GM19238 (cell line): ENCODE results near the gene SURF4.
"Not testable (repeated sequence)": the region's sequence is repeated elsewhere in the genome, so short reads cannot be mapped to it uniquely, and the experiment has no call there.

Experiments used
- DNase-seq: peaks from one replicate; pipeline ENCODE4 v3.0.0; 2011; ENCODE audit warnings: low spot score; ENCODE audit not compliant: insufficient read length

SURF4 gene

DNA sequence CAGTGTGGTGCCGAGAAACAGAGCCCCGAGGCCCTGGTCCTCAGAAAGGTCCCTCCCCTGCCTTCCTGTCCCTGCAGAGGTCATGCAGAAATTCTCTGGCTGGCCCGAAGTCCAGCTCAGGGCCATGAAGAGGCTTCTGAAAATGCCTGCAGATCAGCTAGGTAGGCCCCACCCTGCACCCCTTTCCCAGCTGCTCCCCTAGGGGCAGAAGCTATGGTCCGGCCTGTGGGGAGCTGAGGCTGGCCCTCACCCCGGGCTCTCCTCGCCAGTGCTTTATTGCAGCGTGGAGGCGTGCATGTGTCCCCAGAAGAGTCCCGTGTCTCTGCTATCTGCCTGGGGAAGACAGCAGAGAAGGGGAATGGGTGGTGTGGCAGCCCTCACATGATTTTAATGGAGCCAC is 22.0 kb upstream of the SURF4 start:
- DNase-seq: no peak

DNA sequence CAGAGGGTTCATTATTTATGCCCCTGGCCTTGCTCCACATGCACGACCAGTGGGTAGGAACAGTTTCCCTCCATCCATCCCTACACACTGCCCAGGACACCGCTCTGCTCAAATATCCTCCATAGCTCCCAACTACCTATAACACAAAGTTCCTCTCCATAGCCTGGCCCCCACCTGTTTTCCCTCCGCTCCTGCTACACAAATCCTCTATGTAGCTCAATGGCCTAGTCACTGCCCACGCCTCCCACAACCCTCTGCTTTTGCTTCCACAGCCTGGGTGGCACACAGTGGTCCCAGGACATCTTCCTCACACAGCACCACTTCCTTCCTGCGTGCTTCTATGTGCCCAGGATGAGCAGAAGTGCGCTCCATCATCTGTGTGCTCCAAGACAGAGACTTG is 21.5 kb upstream of the SURF4 start:
- DNase-seq: no peak

DNA sequence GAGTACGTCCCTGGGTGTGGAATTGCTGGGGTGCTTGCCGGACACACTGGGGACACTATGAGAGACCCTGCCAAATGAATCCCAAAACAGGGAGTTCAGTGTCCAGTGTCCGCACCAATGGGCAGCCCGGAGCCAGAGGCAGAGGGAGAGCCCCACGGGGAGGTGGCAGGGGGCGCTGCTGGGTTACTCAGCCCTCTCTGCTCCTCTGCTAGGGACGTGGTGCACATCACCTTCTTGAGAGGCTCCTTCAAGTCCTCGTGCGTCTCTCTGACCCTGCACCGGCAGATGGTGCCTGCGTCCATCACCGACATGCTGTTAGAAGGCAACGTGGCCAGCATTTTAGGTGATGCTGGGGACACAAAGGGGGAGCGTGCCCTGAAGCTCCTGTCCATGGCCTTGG is 21.1 kb upstream of the SURF4 start:
- DNase-seq: no peak

DNA sequence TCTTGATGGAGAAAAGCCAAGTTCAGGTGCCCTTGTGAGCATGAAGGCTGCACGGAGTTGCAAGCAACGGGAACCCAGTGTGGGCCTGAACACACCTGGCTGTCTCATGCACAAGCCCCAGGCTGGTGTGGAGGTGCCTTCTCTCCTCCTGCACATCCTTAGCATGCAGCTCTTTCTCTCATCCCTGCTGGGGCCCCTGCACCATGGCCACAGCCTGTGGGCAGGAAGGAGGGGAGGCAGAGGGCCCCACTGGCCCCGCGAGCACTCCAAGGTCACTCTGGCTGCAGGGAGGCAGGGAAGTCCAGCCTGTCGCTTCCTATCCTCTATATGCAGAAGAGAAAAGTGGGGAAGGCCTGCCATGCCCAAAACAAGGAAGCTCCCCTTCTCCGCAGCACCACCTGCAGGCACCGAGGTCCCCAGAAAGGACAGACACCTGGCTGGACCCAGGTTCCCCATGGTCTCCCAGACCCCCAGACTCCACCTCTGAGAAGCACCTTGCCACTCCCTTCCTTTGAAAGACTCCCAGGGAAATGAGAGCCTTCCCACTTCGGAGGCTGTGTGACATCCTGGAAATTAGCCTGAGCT is 18.9 kb upstream of the SURF4 start:
- no peak for DNase-seq

DNA sequence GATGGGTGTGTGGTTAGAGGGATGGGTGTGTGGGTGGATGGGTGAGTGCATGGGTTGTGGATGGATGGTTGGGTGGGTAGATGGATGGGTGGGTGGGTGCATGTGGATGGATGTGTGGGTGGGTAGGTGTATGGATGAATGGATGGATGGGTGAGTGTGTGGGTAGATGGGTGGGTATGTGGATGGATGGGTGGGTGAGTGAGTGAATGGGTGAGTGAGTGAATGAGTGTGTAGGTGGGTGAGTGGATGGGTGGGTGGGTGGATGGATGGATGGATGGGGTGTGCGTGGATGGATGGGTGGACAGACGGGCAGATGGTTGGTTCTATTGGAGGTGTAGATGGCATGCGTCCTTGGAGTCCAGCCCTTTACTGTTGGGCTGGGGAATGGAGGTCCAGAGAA is 17.5 kb upstream of the SURF4 start:
- no peak for DNase-seq

DNA sequence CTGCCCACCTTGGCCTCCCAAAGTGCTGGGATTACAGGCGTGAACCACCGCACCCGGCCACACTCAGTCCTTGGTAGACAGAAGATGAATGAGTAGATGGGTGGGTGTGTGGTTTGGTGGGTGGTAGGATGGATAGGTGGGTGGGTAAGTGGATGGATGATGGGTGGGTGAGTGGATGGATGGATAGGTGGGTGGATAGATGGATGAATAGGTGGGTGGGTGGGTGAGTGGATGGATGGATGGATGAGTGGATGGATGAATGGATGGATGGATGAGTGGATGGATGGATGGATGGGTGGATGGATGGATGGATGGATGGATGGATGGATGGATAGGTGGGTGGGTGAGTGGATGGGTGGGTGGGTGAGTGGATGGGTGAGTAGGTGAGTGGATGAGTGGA is 16.4 kb upstream of the SURF4 start:
- not testable (repeated sequence) for DNase-seq

DNA sequence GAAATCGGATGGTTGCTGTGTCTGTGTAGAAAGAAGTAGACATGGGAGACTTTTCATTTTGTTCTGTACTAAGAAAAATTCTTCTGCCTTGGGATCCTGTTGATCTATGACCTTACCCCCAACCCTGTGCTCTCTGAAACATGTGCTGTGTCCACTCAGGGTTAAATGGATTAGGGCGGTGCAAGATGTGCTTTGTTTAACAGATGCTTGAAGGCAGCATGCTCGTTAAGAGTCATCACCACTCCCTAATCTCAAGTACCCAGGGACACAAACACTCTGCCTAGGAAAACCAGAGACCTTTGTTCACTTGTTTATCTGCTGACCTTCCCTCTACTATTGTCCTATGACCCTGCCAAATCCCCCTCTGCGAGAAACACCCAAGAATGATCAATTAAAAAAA is 15.6 kb upstream of the SURF4 start:
- DNase-seq: not testable (repeated sequence)

DNA sequence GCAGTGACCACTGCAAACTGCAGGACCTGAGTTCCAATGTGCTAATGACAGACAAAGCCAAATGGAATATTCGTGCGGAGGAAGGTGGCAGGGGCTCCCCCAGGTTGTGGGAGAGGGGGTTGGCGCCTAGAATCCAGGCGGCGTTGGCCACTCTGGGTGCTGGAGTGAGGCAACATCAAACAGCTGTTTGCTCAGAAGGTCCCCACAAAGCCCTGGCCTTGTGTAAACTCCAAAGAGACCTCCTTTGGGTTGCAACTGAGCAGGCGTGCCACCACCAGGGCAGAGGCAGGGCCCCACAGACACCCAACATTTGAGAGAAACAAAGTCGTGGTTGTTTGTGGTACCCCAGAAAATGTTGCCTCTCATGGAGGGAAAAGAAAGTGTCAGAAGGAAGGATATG is 14.9 kb upstream of the SURF4 start:
- DNase-seq: no peak

DNA sequence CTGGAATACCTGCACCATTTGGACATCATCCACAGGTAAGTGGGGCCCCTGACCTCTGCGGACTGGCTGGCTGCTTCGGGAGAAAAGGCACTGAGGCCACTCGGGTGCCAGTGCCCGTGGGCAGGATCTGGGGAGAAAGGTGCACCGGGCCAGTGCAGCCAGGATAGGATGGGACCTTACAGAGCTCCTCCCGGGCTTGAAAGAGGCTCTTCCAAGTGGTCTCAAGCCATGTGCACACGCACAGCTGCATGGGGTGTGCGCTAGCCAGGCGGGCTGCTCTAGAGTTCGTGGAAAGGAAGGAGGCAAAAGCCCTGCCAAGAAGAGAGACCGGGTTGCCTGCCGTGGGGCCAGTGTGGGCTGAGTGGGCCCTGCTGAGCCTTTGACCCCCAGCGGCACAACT is 13.7 kb upstream of the SURF4 start:
- DNase-seq: no peak

DNA sequence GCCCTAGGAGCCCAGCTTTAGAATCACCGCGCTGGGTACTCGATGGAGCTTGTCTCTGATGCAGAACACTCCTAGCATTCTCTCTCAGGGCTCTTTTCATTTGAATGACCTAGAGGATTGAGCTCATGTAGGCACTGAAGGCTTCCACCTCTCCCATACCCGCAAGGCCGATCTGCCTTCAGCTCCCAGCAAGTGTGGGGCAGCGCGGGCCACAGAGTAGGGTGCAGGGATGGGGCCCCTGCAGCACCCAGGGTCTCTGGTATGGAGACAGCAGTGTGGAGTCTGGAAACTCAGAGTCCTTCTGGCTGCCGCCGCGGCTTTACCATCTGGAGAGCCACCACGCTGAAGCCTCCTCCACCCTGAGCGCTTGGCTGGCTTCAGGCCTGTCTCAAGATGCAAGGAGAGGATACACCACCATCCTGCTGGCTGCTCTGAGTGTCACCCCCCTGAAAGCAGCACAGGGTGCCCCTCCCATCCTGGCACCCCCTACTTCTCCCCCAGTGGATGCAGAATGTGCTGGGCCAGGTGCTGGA is 13.2 kb upstream of the SURF4 start:
- no peak for DNase-seq

DNA sequence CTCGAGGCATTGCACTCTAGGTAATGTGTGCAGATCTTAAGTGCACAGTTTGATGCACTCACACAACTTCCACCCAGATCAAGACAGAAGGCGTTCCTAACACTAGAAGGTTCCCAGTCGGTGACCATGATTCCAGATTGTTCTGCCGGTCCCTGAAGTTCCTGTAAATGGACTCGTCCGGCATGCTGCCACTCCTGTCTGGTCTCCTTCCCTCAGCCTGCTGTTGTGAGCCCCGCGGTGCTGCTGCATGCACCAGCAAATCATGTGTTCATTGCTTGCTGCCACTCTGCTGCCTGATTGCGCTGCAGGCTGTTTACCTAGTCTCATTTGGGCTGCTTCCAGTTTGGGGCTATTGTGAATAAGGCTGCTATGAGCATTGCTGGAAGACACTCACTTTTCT is 11.8 kb upstream of the SURF4 start:
- DNase-seq: no peak

DNA sequence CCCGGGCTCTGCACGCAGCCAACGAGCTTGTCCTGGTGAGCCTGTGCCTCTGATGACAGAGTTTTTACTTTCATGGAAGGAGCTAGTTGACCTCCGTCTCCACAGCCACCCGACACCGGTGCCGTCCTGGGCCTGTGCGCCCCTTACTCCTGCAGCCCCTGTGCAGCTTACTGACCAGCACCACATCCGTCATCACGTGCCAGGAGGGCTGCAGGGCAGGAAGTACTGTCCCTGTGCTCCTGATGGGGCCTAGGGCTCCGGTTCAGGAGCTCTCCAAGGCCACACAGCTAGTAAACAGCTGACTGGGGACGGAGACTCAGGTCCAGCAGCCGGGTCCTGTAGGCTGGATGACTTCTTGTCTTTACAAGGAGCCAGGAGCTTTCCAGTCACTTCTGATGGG is 10.5 kb upstream of the SURF4 start:
- DNase-seq: no peak

DNA sequence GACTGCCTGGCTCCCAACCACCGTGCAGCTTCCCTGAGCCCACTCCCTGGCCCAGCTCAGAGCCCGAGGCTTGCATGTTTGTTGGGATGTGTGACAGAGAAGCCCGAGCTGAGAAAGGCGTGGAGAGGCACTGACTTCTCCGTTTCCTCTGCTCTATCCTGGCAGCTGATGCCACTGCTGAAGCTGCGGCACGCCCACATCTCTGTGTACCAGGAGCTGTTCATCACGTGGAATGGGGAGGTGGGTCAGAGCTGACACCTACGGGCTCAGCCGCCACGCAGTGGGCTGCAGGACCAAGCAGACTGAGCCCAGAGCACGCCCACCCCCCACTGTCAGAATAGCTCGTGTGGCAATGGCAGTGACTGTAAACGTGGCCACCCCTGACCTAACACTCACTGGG is 9.6 kb upstream of the SURF4 start:
- no peak for DNase-seq

DNA sequence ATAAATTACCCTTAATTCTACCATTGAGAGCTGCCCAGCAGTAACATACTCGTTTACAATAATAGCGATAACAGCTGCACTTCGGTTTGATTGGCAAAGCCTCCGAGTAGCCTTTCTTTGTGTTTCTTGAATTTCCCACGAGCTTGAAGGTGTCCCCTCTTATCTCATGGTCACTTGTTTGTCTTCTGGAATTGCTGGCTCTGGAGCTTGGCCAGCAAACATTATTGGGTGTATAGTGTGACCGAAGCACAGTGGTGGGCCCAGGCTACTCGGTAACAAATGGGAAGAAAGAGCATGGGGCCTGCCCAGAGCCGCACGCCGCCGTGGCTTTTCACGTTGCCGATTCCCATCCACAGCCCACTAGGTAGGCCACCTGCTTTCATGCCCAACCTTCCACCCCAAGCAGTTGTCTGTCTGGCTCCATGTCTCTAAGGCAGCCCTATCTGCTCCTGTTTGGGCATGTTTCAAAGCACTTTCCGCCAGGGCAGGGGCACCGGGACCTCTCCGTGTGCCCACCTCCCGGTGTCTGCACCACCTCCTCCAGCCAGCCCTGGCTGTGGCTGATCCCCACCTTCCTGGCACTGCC is 9.0 kb upstream of the SURF4 start:
- no peak for DNase-seq

DNA sequence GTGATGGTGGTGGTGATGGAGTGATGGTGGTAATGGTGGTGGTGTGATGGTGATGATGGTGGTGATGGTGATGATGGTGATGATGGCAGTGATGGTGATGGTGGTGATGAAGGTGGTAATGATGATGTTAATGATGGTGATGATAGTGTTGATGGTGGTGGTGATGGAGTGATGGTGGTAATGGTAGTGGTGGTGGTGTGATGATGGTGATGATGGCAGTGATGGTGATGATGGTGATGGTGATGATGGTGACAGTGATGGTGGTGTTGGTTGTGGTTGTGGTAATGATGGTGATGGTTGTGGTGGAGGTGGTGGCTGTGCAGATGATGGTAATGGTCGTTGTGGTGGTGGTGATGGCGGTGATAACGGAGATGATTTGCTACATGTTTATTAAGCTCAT is 7.6 kb upstream of the SURF4 start:
- no peak for DNase-seq

DNA sequence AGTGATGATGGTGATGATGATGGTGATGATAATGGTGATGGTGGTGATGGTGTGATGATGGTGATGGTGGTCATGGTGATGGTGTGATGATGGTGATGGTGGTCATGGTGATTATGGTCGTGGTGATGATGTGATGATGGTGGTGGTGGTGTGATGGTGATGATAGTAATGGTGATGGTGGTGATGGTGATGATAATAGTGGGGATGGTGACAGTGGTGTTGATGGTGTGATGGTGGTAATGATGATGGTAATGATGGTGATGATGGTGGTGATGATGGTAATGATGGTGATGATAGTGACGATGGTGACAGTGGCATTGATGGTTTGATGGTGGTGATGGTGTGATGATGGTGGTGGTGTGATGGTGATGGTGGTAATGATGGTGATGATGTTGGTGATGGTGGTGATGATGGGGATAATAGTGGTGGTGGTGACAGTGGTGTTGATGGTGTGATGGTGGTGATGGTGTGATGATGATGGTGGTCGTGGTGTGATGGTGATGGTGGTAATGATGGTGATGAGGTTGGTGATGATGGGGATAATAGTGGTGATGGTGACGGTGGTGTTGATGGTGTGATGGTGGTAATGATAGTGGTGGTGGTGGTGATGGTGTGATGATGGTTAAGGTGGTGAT is 6.8 kb upstream of the SURF4 start:
- DNase-seq: no peak

DNA sequence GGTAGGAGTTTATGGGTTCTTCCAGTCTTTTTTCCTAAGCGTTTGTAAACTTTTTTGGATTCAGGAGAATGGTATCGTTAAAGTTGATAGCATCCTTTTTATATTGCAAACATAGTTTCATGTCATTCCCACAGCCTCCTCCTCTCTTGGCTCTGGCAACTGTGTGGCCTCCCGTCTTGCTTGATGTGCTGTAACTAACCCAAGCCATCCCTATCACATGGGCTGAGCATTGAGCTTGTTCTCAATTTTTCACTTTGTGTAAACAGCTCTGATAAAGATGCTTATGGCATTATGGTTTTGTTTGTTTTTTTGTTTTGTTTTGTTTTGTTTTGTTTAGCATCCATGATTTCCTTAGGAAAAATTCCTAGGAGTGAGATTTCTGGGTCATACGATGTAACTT is 4.9 kb upstream of the SURF4 start:
- no peak for DNase-seq

DNA sequence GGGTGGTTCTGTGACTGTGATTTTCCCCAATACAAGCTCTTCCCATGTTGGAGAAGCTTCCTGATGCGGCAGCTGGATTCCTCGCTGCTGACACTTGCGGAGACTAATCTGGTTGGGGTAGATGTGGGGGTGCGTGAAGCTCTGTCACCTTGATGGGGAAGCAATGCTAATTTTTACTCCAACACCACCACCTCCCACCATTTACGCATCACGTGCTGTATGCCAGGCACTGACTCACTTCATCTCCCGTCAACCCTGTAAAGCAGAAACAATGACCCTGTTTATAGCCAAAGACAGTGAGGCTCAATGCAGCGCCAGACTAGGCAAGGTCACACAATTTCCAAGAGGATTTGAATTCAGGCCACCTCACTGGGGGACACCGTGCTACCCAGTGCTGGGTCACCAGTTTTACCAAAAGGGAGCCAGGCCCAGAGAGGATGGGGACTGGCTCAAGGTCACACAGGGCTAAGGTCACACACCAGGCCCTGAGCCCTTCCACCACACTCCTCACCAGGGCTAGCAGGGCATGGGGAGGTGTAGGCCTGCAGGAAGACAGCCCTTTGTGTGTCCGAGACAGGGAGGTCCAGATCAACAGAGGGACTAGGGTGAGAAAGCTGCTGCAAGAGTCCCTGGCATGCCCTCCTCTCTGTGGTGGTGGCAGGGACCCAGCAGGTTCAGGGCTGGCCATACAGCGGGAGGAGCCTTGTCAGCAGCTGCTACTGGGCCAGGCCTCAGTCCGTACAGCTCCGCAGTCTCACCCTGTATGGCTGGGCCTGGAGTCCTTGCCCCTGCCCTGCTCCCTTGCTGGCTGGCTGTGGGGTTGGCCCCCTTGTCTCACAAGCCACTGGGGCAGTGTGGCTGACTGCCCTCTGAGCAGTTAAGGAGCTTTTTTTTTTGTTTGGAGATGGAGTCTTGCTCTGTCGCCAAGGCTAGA is 3.6 kb upstream of the SURF4 start:
- DNase-seq: no peak

DNA sequence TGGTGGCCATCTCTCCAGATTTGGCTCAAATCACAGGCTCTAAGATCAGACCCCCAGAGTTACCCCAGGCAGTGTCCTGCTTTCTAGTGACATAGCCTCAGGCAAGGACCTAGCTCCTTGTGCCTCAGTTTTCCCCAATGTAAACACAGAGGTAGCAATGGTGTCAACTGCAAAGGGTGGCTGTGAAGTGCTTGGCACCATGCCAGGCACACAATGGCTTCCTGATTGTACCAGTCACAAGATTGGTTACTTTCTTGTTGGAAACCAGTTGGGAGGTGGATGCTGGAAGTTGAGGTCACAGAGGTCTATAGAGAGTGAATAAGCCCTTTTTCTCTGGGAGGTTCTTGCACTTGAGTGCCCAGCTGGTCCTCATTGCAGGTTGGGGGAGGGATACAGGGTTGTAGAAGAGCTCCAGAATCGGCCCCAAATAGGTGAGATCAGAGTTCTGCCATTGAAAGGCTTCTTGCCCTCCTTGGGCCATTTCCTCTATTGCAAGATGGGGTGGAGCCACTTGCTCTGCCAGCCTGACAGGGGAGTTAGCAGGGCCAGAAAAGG is 2.6 kb upstream of the SURF4 start:
- no peak for DNase-seq

DNA sequence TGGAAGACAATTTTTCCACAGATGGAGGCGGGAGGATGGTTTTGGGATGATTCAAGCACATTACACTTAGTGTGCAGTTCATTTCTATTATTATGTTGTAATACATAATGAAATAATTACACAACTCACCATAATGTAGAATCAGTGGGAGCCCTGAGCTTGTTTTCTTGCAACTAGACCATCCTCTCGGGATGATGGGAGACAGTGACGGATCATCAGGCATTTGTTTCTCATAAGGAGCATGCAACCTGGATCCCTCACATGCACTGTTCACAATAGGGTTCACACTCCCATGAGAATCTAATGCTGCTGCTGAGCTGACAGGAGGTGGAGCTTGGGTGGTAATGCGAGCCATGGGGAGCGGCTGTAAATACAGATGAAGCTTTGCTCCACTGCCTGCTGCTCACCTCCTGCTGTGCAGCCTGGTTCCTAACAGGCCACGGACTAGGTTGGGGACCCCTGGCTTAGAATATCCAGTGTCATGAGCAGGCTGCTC is 1.9 kb upstream of the SURF4 start:
- DNase-seq: no peak

DNA sequence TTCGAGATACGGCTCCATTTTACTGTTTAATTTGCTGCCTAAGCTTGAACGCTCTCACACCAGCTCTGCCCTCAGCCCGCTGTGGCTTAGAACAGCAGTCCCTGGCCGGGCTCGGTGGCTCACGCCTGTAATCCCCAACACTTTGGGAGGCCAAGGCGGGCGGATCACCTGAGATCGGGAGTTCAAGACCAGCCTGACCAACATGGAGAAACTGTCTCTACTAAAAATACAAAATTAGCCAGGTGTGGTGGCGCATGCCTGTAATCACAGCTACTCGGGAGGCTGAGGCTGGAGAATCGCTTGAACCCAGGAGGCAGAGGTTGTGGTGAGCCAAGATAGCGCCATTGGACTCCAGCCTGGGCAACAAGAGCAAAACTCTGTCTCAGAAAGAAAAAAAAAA is 1.4 kb upstream of the SURF4 start:
- DNase-seq: not testable (repeated sequence)
